HG02973 (cell line): Measurements from ENCODE around the gene KRT80.
A peak's percentile ranks its signal among the peaks of the same experiment; 100 is the strongest.

ENCODE experiments used
- ATAC-seq: cut with Tn5 transposase; IDR thresholded peaks from one replicate; pipeline ENCODE4 v1.9.1; 2021; ENCODE audit warnings: moderate library complexity; ENCODE audit not compliant: unreplicated experiment

The KRT80 gene

GRCh38 chr12:52229836-52230343 is 38.1 kb upstream of the KRT80 start:
- no peak for ATAC-seq

- no peak for ATAC-seq
Observed at GRCh38 chr12:52228931-52229330, 37.1 kb upstream of the KRT80 start.

GRCh38 chr12:52228366-52228765 is 36.6 kb upstream of the KRT80 start:
- no peak for ATAC-seq

GRCh38 chr12:52227606-52228166 is 35.9 kb upstream of the KRT80 start:
- ATAC-seq = no peak

- no peak for ATAC-seq
Observed at GRCh38 chr12:52226446-52226845, 34.6 kb upstream of the KRT80 start.

GRCh38 chr12:52225752-52226151 is 33.9 kb upstream of the KRT80 start:
- ATAC-seq = no peak

- no peak for ATAC-seq
Observed at GRCh38 chr12:52224151-52224550, 32.3 kb upstream of the KRT80 start.

GRCh38 chr12:52223406-52224039 is 31.7 kb upstream of the KRT80 start:
- no peak for ATAC-seq

GRCh38 chr12:52222692-52223091 is 30.9 kb upstream of the KRT80 start:
- no peak for ATAC-seq

- no peak for ATAC-seq
Observed at GRCh38 chr12:52221912-52222457, 30.2 kb upstream of the KRT80 start.

- ATAC-seq = no peak
Observed at GRCh38 chr12:52221070-52221781, 29.4 kb upstream of the KRT80 start.

GRCh38 chr12:52220477-52220876 is 28.7 kb upstream of the KRT80 start:
- ATAC-seq = no peak

GRCh38 chr12:52218001-52218400 is 26.2 kb upstream of the KRT80 start:
- ATAC-seq = no peak

- no peak for ATAC-seq
Observed at GRCh38 chr12:52217223-52217622, 25.4 kb upstream of the KRT80 start.

- ATAC-seq = no peak
Observed at GRCh38 chr12:52216807-52217206, 25.0 kb upstream of the KRT80 start.

GRCh38 chr12:52216100-52216499 is 24.3 kb upstream of the KRT80 start:
- ATAC-seq = no peak

- no peak for ATAC-seq
Observed at GRCh38 chr12:52215587-52216031, 23.8 kb upstream of the KRT80 start.

- no peak for ATAC-seq
Observed at GRCh38 chr12:52214421-52214802, 22.6 kb upstream of the KRT80 start.

- peak; percentile 56 for ATAC-seq
Observed at GRCh38 chr12:52213564-52214420, 22.0 kb upstream of the KRT80 start.

GRCh38 chr12:52212701-52213563 is 21.1 kb upstream of the KRT80 start:
- no peak for ATAC-seq
